SU-DHL-6 (cell line): ENCODE results near the gene DPEP1.
"Not testable (repeated sequence)": the region's sequence is repeated elsewhere in the genome, so short reads cannot be mapped to it uniquely, and the experiment has no call there.

ENCODE experiments used
- H2AFZ ChIP-seq: fragments of 200-600 bp; sonication (generic); 2 replicates; pipeline ENCODE4 v1.6.1; 2014; ENCODE audit warnings: low read depth, mild to moderate bottlenecking, moderate library complexity, mixed read lengths, antibody characterized with exemption, low read length; ENCODE audit not compliant: severe bottlenecking
- H3F3A ChIP-seq: fragments of 200-600 bp; shearing (Covaris generic); 2 replicates; pipeline ENCODE4 v1.6.0; 2016; ENCODE audit warnings: antibody characterized with exemption, mild to moderate bottlenecking; ENCODE audit not compliant: insufficient read depth
- H3K27ac ChIP-seq: fragments of 200-600 bp; sonication (generic); 2 replicates; pipeline ENCODE4 v1.5.1; 2016; ENCODE audit warnings: low read depth, mild to moderate bottlenecking, low read length, moderate library complexity, mixed read lengths
- H3K27me3 ChIP-seq: fragments of 200-600 bp; sonication (generic), shearing (Covaris generic); 2 replicates; pipeline ENCODE4 v1.6.0; 2014; ENCODE audit warnings: mild to moderate bottlenecking, low read length
- H3K36me3 ChIP-seq: fragments of 200-600 bp; sonication (generic); 2 replicates; pipeline ENCODE4 v1.6.1; 2014; ENCODE audit warnings: mild to moderate bottlenecking, low read length, mixed read lengths
- H3K4me2 ChIP-seq: fragments of 300-600, 200-600 bp; shearing (Covaris generic), sonication (generic); 2 replicates; pipeline ENCODE4 v1.6.0; 2014; ENCODE audit warnings: low read length, low read depth, mild to moderate bottlenecking; ENCODE audit not compliant: poor library complexity, severe bottlenecking
- H3K4me3 ChIP-seq: fragments of 200-600 bp; sonication (generic); 2 replicates; pipeline ENCODE4 v1.5.1; 2014; ENCODE audit warnings: antibody characterized with exemption, low read length, mild to moderate bottlenecking, mixed read lengths; ENCODE audit not compliant: insufficient read depth, poor library complexity, severe bottlenecking
- H3K79me2 ChIP-seq: fragments of 200-600 bp; sonication (generic); 2 replicates; pipeline ENCODE4 v1.6.1; 2014; ENCODE audit warnings: mild to moderate bottlenecking, low read length, moderate library complexity; ENCODE audit not compliant: insufficient read depth
- H3K9ac ChIP-seq: fragments of 200-600 bp; sonication (generic); 2 replicates; pipeline ENCODE4 v1.7.0; 2014; ENCODE audit warnings: mild to moderate bottlenecking, low read length
- H3K9me2 ChIP-seq: fragments of 200-600 bp; sonication (generic); replicated peaks from 2 replicates; pipeline ENCODE4 v1.6.1; 2014; ENCODE audit warnings: low read length; ENCODE audit not compliant: insufficient read depth
- H3K9me3 ChIP-seq: fragments of 200-600 bp; sonication (generic); 2 replicates; pipeline ENCODE4 v1.6.1; 2014; ENCODE audit warnings: low read length, mixed read lengths; ENCODE audit not compliant: insufficient read depth
- H4K20me1 ChIP-seq: fragments of 200-600 bp; sonication (generic); 2 replicates; pipeline ENCODE4 v1.6.1; 2014; ENCODE audit warnings: low read depth, mild to moderate bottlenecking, antibody characterized with exemption, low read length, moderate library complexity, mixed read lengths
- EZH2phosphoT487 ChIP-seq: fragments of 200-600 bp; sonication (generic), shearing (Covaris generic); conservative IDR thresholded peaks from 2 replicates; pipeline ENCODE4 v1.6.1; 2018; ENCODE audit warnings: mild to moderate bottlenecking, antibody characterized with exemption, low read length, moderate library complexity, mixed read lengths
- TF ChIP-seq, protein P1 (sequence below): fragments of 200-600 bp; sonication (generic); IDR thresholded peaks from one replicate; pipeline ENCODE4 v1.5.1; 2017; ENCODE audit warnings: antibody characterized with exemption, mild to moderate bottlenecking, low read length, moderate library complexity; ENCODE audit not compliant: insufficient read depth, poor library complexity, severe bottlenecking

DPEP1 gene

DNA sequence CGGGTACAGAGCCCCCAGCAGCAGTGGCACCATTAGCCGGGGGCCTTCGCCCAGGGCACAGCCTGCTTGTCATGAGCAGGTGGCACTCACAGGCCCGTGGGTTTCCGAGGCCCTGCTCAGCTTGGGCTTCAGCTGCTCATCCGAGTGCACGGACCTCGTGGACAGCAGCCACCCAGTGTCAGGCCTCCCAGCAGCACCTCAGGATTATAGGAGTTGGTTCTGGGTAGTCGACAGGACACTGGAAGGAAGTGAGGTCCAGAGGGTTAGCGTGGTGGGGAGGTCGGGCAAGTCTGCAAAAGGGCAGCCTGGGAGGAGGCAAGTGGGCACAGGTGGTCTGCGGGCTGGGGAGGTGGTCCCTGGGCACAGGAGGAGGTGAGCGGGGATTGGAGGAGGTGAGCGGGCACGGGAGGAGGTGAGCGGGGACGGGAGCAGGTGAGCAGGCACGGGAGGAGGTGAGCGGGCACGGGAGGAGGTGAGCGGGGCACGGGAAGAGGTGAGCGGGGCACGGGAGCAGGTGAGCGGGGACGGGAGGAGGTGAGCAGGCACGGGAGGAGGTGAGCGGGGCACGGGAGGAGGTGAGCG, 43.0 kb upstream of the DPEP1 start:
- Histone ChIP-seq H3K27me3 (no peaks in the 10 kb centered on the region), H4K20me1 (no peaks in the 10 kb centered on the region), H3K9me2 (no peaks in the 10 kb centered on the region), H3K9me3 (no peaks in the 10 kb centered on the region), H2AFZ (no peak overlapping the region), H3K36me3 (no peaks in the 10 kb centered on the region), H3K79me2 (no peaks in the 10 kb centered on the region), H3K27ac (no peak overlapping the region), H3K9ac (no peak overlapping the region), H3F3A (peaks cover 19% of the 10 kb centered on the region), H3K4me2 (no peak overlapping the region), H3K4me3 (no peak overlapping the region)
- TF ChIP-seq, protein P1, sequence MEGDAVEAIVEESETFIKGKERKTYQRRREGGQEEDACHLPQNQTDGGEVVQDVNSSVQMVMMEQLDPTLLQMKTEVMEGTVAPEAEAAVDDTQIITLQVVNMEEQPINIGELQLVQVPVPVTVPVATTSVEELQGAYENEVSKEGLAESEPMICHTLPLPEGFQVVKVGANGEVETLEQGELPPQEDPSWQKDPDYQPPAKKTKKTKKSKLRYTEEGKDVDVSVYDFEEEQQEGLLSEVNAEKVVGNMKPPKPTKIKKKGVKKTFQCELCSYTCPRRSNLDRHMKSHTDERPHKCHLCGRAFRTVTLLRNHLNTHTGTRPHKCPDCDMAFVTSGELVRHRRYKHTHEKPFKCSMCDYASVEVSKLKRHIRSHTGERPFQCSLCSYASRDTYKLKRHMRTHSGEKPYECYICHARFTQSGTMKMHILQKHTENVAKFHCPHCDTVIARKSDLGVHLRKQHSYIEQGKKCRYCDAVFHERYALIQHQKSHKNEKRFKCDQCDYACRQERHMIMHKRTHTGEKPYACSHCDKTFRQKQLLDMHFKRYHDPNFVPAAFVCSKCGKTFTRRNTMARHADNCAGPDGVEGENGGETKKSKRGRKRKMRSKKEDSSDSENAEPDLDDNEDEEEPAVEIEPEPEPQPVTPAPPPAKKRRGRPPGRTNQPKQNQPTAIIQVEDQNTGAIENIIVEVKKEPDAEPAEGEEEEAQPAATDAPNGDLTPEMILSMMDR, result no peak
- TF ChIP-seq EZH2phosphoT487, result no peak

DNA sequence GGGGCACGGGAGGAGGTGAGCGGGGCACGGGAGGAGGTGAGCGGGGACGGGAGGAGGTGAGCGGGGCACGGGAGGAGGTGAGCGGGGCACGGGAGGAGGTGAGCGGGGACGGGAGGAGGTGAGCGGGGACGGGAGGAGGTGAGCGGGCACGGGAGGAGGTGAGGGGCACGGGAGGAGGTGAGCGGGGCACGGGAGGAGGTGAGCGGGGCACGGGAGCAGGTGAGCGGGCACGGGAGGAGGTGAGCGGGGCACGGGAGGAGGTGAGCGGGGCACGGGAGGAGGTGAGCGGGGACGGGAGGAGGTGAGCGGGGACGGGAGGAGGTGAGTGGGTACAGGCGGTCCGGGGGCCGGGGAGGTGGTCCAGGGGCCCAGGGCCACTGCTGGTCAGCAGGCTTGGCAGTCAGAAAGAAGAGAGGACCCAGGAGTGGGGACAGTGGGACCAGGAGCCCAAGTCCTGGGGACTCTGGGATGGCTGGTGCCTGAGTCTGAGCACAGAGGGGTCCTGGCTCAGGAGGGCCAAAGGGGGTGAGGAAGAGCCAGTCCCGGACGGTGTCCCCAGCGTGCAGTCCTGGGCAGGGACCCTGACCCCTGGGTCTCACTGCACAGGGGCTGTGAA, 42.4 kb upstream of the DPEP1 start:
- H2AFZ ChIP-seq, H4K20me1 ChIP-seq, H3K4me3 ChIP-seq, H3K4me2 ChIP-seq, H3K9ac ChIP-seq, H3K27me3 ChIP-seq, H3K36me3 ChIP-seq, H3K27ac ChIP-seq, H3K79me2 ChIP-seq, H3K9me3 ChIP-seq, H3K9me2 ChIP-seq: not testable (repeated sequence)
- peaks cover 13% of the 10 kb centered on the region for H3F3A ChIP-seq

DNA sequence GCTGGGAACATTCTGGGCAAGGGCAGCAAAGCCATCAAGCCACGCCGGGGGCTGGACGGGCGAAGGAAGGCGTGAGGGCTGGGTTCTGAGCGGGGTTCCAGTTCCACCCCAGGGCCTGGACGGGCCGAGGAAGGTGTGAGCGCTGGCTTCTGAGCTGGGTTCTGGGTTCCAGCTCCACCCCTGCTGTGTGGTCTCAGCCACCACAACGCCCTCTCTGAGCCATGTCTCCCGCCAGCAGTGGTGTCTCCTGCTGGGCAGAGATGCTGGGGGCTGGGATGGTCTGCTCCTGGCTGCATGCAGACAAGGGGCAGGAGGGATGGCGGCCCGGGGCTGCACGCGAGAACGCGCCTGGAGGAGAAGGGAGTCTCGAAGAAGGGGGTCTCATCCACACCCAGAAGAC, 41.8 kb upstream of the DPEP1 start:
- H3K9ac ChIP-seq, result no peak overlapping the region
- TF ChIP-seq, protein P1, result no peak
- no peak for TF ChIP-seq EZH2phosphoT487
- H3K4me3 ChIP-seq, result no peak overlapping the region
- H3F3A ChIP-seq, result peaks cover 8% of the 10 kb centered on the region; the same call in 1 of the 2 replicates
- H3K9me2 ChIP-seq, result no peaks in the 10 kb centered on the region
- H3K79me2 ChIP-seq, result no peaks in the 10 kb centered on the region
- H3K27me3 ChIP-seq, result no peaks in the 10 kb centered on the region
- no peak overlapping the region for H3K4me2 ChIP-seq
- H4K20me1 ChIP-seq, result no peaks in the 10 kb centered on the region
- H3K9me3 ChIP-seq, result no peaks in the 10 kb centered on the region
- H2AFZ ChIP-seq, result no peak overlapping the region
- H3K36me3 ChIP-seq, result no peaks in the 10 kb centered on the region
- H3K27ac ChIP-seq, result no peak overlapping the region

DNA sequence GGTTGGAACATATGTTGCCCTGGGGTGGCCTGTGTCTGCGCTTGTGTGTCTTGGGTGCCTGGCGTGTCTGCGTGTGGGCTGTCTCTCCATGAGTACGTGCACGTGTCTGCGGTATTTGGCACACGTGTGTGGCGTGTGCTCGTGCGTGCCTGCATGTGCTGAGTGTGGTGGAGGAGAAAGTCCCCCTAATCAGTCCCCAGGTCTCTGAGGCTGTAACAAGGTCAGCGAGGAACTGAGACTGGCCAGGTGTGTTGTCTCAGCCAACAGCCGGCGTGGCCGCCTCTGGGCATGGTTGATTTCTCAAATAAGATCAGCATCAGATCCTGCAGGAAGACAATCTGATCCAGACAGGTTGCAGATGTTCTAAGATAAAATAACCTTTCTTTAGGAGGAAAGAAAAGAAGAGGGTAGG, 41.4 kb upstream of the DPEP1 start:
- Histone ChIP-seq H3K4me2 (no peak overlapping the region), H3K27ac (no peak overlapping the region), H4K20me1 (no peaks in the 10 kb centered on the region), H3K27me3 (no peaks in the 10 kb centered on the region), H2AFZ (no peak overlapping the region), H3K9ac (no peak overlapping the region), H3K36me3 (no peaks in the 10 kb centered on the region), H3F3A (peaks cover 5% of the 10 kb centered on the region; the same call in 1 of the 2 replicates), H3K9me2 (no peaks in the 10 kb centered on the region), H3K79me2 (no peaks in the 10 kb centered on the region), H3K9me3 (no peaks in the 10 kb centered on the region), H3K4me3 (no peak overlapping the region)
- no peak for TF ChIP-seq EZH2phosphoT487
- TF ChIP-seq, protein P1, result no peak
